Stimulated activated naive CD8-positive, alpha-beta T cell treated with anti-CD3 and anti-CD28 coated beads, Interleukin-15, amount 100 ng/mL, for 72 hours (primary cell): ENCODE results near the gene ODC1.
"Not testable (repeated sequence)": the region's sequence is repeated elsewhere in the genome, so short reads cannot be mapped to it uniquely, and the experiment has no call there.

ENCODE experiments used
- ATAC-seq: fragments of 150-1000 bp; cut with Tn5 transposase; 2 replicates; pipeline ENCODE4 v1.10.0; 2021; ENCODE audit warnings: mild to moderate bottlenecking, moderate library complexity
- DNase-seq, 2 donors: peaks; one replicate each; pipeline ENCODE4 v3.0.0; 2021 to 2022
- H3K27ac Mint-ChIP-seq, 2 donors: one replicate each; pipeline ENCODE4 v1.8.0; 2022; ENCODE audit warnings: mild to moderate bottlenecking in 2 of 2, mixed read lengths in 2 of 2, moderate library complexity in 2 of 2
- H3K27me3 Mint-ChIP-seq: one replicate; pipeline ENCODE4 v1.8.0; 2022; ENCODE audit warnings: mixed read lengths
- H3K4me1 Mint-ChIP-seq: one replicate; pipeline ENCODE4 v1.8.0; 2022; ENCODE audit warnings: mild to moderate bottlenecking, mixed read lengths
- H3K4me3 Mint-ChIP-seq, 2 donors: one replicate each; pipeline ENCODE4 v1.8.0; 2022; ENCODE audit warnings: mild to moderate bottlenecking in 2 of 2, mixed read lengths in 2 of 2, moderate library complexity in 1 of 2
- H3K9me3 Mint-ChIP-seq, 2 donors: one replicate each; pipeline ENCODE4 v1.8.0; 2022; ENCODE audit warnings: mixed read lengths in 2 of 2

The ODC1 gene

DNA sequence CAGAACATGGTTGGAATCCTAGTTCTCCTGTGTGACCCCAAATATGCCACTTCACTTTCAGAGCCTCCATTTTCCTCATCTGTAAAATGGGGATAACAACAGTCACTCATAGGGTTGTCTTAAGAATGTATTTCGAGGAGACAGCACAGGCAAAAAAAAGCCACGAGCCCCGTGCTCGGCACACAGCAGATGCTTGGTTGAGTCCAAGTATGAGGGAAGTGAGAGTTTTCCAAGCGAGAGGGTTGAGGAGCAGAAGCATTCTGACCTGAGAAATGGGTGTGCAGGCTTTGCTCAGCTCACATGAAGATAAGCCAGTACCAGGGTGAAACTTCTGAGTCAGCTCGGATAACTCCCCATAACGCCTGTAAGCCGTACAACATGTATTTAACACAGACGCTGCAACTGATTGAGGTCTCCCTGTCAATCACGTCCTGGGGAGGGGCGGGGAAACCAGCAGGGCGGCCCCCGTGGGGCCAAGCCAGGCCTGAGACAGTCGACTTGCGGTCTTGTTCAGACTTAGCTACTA lies 23.0 kb upstream of the ODC1 start:
- Mint-ChIP-seq H3K4me1 (no peaks in the 10 kb centered on the region), H3K27ac (no peak overlapping the region), H3K27me3 (no peaks in the 10 kb centered on the region), H3K4me3 (no peak overlapping the region), H3K9me3 (no peaks in the 10 kb centered on the region)
- DNase-seq: no peak
- no peak for ATAC-seq

DNA sequence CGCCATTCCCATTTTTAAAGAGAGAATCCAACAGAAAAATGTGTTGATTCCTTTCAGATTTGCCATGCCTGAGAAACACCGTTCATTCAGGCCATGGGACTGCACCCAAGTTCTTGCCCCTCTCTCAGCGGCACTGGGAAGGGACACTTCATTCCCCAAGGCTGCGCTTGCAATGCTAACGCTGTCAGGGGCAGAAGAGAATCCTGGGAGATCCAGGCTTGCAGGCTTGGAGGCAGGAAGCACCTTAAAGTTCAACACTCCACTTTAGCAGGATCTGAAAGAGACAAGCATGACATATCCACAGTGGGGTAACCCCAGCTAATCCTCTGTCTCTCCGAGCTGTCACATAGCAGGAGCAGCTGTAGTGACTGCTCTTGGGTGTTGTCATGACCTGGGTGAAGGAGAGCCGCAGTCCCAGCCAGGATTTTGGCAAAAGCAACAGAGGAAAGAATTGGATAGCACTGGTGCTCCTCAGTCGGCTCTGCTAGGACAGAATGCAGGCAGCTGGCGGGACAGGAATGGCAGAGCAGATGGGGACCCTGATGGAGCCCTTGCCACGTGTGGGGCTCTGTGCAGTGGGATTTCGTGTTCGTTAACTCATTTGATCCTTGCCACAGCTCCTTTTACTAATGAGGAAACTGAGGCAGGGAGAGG lies 22.0 kb upstream of the ODC1 start:
- DNase-seq (no peak), ATAC-seq (no peak)
- Mint-ChIP-seq H3K27me3 (no peaks in the 10 kb centered on the region), H3K27ac (no peak overlapping the region), H3K4me3 (no peak overlapping the region), H3K9me3 (no peaks in the 10 kb centered on the region), H3K4me1 (no peaks in the 10 kb centered on the region)

DNA sequence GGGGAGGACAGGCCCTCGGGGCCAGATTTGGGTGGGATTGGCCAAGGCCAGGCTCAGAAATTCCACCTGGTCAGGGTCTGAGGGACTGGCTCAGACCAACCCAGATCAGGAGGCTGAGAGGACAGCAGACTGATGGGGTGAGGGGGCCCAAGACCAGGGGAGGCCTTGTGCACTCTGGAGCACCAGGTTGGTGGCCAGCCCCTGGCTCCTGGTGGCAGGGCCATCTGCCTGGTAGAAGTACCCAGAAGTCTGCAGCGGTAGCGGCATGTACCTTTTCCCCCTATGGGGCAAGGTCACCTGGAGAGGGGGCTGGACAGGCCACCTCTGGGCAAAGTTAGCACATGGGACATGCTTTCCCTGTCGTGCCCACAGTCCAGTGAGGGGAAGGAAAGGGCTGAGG lies 21.2 kb upstream of the ODC1 start:
- no peaks in the 10 kb centered on the region for H3K9me3 Mint-ChIP-seq
- no peaks in the 10 kb centered on the region for H3K4me1 Mint-ChIP-seq
- ATAC-seq (no peak), DNase-seq (no peak)
- no peak overlapping the region for H3K27ac Mint-ChIP-seq
- H3K4me3 Mint-ChIP-seq: no peak overlapping the region
- H3K27me3 Mint-ChIP-seq: no peaks in the 10 kb centered on the region

DNA sequence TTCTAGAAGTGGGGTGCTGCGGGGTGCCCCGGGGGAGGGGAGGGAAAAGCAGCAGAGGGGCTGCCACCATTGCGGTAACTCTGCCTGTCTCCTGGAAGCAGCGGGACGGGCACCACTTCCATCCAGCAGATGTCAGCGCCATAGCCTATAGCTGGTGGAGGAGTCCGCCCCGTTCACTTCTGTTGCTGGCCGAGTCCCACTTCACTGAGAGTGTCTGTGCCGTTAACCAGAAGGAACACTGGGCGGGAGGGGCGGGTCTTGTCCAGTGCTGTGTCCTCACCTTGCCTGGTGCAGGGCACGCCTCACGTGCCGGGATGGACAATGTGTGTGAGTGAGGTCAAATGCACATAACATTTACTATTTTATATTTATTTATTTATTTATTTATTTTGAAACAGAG lies 19.3 kb upstream of the ODC1 start:
- ATAC-seq: no peak
- no peak overlapping the region for H3K27ac Mint-ChIP-seq
- peaks cover 4% of the 10 kb centered on the region for H3K27me3 Mint-ChIP-seq
- no peaks in the 10 kb centered on the region for H3K4me1 Mint-ChIP-seq
- no peak for DNase-seq
- no peak overlapping the region for H3K4me3 Mint-ChIP-seq
- H3K9me3 Mint-ChIP-seq: no peaks in the 10 kb centered on the region

DNA sequence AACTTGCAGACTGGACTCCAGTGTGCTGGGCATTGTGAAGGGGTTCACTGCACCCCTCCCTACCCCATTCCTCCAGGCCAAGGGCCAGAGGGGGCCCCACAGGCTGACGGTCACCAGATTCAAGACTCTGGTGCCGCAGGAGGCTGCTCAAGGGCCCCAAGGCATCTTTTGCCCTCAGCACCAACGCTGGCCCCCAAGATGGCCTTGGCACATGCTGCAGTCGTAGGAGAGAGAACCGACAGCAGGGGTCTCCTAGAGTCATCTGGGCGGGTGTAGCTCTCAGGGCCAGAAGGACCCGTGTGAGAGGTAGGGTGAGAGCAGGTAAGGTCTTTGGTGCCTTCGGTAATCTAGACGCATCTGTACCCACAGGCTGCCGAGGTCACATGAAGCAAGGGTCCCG lies 18.7 kb upstream of the ODC1 start:
- H3K27ac Mint-ChIP-seq: no peak overlapping the region
- no peaks in the 10 kb centered on the region for H3K4me1 Mint-ChIP-seq
- peaks cover 9% of the 10 kb centered on the region for H3K27me3 Mint-ChIP-seq
- no peaks in the 10 kb centered on the region for H3K9me3 Mint-ChIP-seq
- no peak overlapping the region for H3K4me3 Mint-ChIP-seq
- DNase-seq (no peak), ATAC-seq (no peak)

DNA sequence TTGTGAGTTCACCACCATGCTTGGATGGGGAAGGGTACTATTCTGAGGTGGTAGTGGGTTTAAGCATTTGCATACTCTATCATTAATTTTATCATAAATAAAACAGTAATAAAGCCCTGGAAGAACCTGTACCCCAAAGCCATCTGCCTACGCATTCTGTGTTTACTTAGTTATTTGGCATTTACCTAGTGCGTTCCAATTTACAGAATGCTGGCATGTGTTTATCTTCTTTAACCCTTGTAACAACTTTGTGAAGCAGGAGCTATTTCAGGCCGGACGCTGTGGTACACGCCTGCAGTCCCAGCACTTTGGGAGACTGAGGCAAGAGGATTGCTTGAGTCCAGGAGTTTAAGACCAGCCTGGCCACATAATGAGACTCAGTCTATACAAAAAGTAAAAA lies 17.8 kb upstream of the ODC1 start:
- ATAC-seq (no peak), DNase-seq (no peak)
- Mint-ChIP-seq H3K27ac (no peak overlapping the region), H3K4me3 (no peak overlapping the region), H3K27me3 (peaks cover 11% of the 10 kb centered on the region), H3K4me1 (peaks cover under 1% of the 10 kb centered on the region), H3K9me3 (no peaks in the 10 kb centered on the region)

DNA sequence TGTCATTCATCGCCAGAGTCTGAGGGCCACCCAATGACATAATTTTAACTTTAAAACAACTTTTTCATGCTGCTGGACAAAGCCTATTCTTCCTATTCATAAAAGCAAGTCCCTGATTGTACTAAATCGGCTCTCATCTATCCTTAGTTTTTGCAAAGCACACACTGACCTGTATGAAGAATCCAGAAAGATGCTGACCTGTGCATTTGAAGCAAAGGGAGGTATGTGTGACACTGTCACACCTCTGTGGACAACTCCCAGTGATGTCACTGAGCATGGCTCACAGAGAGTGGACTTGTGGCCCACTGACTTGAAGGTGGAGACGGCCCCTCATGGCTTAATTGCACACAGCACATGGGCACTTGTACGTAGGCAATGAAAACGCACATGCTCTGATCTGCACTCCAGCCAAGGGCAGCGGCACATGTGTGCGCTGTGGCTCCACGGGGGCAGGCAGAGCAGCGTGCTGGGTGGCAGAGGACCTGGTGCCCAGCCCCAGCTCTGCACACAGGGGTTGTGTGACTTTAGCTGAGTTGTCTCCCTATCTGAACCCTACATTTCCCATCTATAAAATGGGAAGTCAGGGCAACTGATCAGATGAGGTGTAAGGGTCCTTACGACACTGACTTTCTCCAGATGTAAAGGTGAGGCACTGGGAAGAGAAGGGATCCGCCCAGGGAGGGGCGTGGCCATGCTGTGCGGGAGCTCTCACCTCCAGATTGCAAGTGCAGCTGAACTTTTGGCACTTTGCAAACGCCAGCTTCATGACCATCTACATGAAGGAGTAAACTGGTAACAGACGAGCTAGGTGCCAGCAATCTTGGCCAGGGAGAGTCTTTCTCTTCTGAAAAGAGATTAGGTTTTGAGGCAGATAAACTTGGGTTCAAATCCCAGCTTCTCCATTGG lies 14.3 kb upstream of the ODC1 start:
- Mint-ChIP-seq H3K4me1 (peaks cover 9% of the 10 kb centered on the region), H3K4me3 (no peak overlapping the region), H3K27ac (no peak overlapping the region), H3K27me3 (peaks cover 30% of the 10 kb centered on the region), H3K9me3 (no peaks in the 10 kb centered on the region)
- DNase-seq (no peak), ATAC-seq (no peak)

DNA sequence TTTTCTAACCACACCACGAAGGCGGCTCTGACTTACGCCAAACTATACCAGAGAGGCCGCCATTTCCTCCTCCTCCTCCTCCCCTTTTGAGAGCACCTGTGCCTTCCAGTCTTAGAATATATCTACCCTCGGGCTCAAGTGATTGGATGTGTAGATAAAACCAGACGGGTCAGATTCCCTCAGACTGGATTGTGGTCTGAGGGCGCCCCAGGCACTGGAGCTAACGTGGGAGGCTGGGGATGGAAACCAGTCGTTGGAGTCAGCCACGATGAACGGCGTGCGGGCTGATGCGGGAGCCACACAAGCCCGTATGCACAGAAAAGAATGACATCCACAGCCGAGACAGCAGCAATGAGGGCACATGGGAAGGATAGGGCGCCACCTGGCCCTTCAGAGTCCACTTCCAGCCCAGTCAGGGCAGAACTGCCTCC lies 12.3 kb upstream of the ODC1 start:
- Mint-ChIP-seq H3K9me3 (no peaks in the 10 kb centered on the region), H3K4me1 (peaks cover 9% of the 10 kb centered on the region), H3K4me3 (no peak overlapping the region), H3K27me3 (peaks cover 30% of the 10 kb centered on the region), H3K27ac (no peak overlapping the region)
- ATAC-seq (no peak), DNase-seq (no peak)

DNA sequence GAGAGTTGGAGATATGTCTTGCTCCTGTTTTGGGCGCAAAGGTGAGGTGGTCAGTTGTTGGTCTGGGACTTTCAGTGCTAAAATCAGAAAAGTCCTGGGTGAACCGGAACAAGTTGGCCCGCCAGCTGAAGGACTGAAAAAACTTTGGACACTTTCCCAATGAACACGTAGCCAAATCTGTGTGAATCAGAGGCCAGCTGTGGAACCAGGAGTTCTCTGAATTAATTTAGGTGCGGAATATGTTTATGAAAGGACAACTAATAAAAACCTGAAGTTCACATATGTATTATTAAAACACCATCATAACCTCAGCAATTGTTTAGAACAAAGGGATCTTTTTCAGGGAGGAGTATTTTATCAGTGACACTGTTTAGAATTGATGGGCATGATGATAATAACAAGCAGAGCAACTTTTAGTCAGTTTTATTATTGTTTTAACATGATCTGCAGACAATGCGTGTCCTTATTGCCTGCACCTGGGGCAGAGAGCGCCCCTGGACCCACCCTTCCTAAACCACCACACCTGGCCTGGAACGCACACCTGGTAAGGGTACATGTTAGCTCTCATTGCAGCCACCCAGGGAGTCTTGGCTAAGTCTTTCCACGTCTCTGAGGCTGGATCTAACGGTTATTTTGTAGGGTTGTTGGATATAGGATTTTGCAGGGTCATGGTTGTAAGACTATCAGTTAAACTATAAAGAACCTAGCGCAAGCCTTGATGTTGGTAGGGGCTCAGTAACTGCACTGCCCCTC lies 9.9 kb upstream of the ODC1 start:
- H3K4me3 Mint-ChIP-seq: no peak overlapping the region
- H3K27ac Mint-ChIP-seq: no peak overlapping the region
- ATAC-seq (no peak), DNase-seq (no peak)
- no peaks in the 10 kb centered on the region for H3K9me3 Mint-ChIP-seq
- H3K27me3 Mint-ChIP-seq: peaks cover 30% of the 10 kb centered on the region
- peaks cover 17% of the 10 kb centered on the region for H3K4me1 Mint-ChIP-seq

DNA sequence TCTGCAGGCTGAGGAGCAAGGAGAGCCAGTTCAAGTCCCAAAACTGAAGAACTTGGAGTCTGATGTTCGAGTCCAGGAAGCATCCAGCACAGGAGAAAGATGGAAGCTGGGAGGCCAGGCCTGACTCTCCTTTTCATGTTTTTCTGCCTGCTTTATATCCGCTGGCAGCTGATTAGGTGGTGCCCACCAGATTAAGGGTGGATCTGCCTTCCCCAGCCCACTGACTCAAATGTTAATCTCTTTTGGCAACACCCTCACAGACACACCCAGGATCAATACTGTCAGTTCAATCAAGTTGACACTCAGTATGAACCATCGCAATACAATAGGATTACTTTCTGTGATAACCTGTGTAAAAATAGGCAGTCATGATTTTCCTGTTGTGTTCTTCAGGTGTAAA lies 9.1 kb upstream of the ODC1 start:
- DNase-seq, H3K4me3 Mint-ChIP-seq, H3K27ac Mint-ChIP-seq, H3K9me3 Mint-ChIP-seq, ATAC-seq: not testable (repeated sequence)
- peaks cover 22% of the 10 kb centered on the region for H3K4me1 Mint-ChIP-seq
- H3K27me3 Mint-ChIP-seq: peaks cover 24% of the 10 kb centered on the region

DNA sequence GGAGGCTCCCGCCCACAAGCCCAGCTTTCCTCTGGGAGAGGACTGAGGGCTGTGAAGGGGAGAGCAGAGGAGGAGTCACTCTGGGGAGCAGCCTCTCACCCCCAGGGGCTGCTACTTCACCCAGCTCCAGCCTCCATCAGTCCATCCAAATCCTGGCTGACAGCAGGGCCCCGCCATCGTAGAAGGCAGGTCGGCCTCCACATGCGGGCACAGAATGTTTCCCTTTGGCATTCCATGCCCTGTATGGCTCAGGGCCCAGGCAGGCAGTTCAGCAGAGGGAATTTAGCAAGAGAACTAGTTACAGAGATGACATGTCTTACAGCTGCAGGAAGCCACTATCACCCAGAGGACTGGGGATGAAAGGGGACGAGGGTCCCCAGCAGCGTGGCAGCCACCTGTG lies 6.4 kb upstream of the ODC1 start:
- ATAC-seq: no peak

DNA sequence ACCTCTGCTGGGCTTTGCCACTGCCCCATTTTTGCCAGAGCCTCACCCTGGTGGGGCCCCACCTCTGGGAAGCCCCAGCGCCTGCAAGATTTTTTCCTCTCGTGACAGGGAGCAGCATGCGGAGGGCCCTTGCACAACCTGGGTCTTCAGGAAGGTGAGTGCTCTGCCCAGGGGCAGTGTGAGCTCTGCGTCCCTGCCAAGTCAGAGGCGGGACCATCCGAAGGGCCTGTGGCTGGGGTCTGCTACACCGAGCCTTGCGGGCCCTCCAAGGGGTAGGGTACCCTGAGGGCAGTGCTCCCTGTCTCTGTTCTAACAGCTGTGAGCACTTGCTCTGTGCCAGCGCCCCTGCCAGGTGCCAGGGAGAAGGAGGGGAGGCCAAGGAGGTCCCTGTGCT lies 5.8 kb upstream of the ODC1 start:
- H3K9me3 Mint-ChIP-seq: no peaks in the 10 kb centered on the region
- peaks cover 4% of the 10 kb centered on the region for H3K27me3 Mint-ChIP-seq
- H3K4me1 Mint-ChIP-seq: peaks cover 32% of the 10 kb centered on the region
- H3K4me3 Mint-ChIP-seq: no peak overlapping the region
- DNase-seq (no peak), ATAC-seq (no peak)
- peak overlapping the region in 1 of 2 donors; percentile 54 for H3K27ac Mint-ChIP-seq

More for the DNA sequence above, 6.4 kb upstream of the ODC1 start:
- peaks cover 26% of the 10 kb centered on the region for H3K4me1 Mint-ChIP-seq
- no peaks in the 10 kb centered on the region for H3K9me3 Mint-ChIP-seq
- H3K4me3 Mint-ChIP-seq: no peak overlapping the region
- no peak for DNase-seq
- peaks cover 7% of the 10 kb centered on the region for H3K27me3 Mint-ChIP-seq
- peak overlapping the region in 1 of 2 donors; percentile 69 for H3K27ac Mint-ChIP-seq

DNA sequence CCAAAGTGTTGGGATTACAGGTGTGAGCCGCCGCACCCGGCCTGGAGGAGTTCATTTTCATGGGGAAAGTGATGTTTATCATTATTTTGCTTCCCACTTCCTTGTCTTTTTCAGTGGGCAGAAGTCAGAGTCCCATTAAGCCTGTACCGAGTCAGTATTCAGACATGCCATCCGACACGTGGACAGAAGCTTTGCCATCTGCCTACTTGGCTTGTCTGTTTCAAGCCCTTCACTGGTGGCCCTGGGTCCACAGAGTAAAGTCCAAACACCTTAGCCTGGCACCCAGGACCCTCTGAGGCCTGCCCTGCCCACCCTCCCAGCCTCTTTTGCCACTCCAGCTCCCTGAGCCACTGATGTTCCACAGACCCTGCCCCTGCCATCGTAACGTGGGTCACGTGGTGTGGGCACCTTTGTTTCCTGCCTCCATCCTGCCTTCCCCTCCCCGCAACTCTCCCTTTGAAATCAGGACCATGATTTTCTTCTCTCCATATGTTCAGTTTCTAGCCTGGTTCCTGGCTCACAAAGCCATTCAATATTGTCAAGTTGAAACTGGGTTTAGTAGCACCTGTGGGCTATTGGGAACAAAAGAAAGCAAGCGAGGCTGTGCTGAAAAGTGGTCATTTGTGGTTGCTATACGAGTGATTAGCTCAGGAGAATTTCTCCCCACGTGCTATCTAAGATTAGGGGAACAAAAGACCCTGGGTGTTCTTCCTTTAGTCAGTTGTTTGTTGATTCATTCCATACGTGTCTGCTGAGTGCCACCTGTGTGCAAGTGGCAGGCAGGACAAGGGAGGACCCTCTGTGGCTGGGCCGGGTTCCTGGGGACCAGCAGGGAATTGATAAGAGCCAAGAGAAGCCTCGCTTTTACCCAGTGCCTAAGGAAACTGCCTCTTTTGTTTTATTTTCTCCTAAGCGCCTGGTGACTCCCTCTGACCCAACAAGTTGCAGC lies 5.1 kb upstream of the ODC1 start:
- Mint-ChIP-seq H3K4me1 (peaks cover 32% of the 10 kb centered on the region), H3K27me3 (no peaks in the 10 kb centered on the region), H3K4me3 (no peak overlapping the region), H3K9me3 (no peaks in the 10 kb centered on the region), H3K27ac (peak overlapping the region; percentile 46 to 54)
- no peak for ATAC-seq
- no peak for DNase-seq

DNA sequence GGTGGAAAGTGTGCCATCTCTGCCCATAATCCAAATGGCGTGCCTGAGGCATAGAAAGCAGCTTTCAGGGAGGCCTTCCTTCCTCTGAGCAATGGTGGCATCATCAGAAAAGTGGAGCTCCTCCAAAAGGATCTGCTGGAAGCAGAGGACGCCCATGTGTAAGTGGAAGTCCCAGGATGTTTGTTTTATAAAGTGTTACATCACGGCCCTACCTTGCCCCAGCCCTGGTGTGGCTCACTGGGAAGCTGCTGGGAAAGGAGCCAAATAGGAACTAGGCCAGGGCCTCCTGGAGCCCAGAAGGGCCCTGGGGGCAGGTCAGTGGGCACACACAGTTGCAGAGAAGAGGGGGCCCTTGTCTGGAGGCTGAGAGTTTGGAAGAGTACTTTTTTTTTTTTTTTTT lies 4.2 kb upstream of the ODC1 start:
- no peaks in the 10 kb centered on the region for H3K27me3 Mint-ChIP-seq
- H3K4me1 Mint-ChIP-seq: peaks cover 35% of the 10 kb centered on the region
- H3K27ac Mint-ChIP-seq: no peak overlapping the region
- DNase-seq (no peak), ATAC-seq (no peak)
- no peaks in the 10 kb centered on the region for H3K9me3 Mint-ChIP-seq
- H3K4me3 Mint-ChIP-seq: no peak overlapping the region

DNA sequence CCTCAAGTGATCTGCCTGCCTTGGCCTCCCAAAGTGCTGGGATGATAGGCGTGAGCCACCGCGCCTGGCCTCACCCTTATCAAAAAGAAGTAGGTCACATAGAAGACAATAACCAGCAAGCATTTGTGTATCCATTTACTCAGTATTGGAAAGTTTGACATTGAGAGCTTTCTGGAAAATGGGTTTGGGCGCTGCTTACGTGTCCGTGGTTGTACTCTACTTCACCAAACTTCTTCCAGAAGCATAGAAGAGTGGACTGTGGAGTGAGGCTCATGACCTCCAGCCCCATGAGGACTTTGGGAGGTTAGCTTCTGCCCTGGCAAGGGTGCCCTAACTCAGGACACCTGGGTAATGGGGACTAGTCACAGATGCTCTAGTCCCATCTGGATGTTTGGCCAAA lies 3.7 kb upstream of the ODC1 start:
- Mint-ChIP-seq H3K27ac (no peak overlapping the region), H3K4me1 (peaks cover 38% of the 10 kb centered on the region), H3K27me3 (no peaks in the 10 kb centered on the region), H3K9me3 (no peaks in the 10 kb centered on the region), H3K4me3 (no peak overlapping the region)
- ATAC-seq (no peak), DNase-seq (no peak)
